ENCODE data around the gene ST7L. TPM values are rescaled to one million over a fixed set of nuclear protein-coding genes. Genes with fewer than 3 reads are reported as not detected.

Gene ST7L
- total RNA-seq, 1 experiment from 2014 or later, result 17.5 TPM

- Histone ChIP-seq H3K27me3 (ENCODE audit: low read length) (no peaks in the 10 kb centered on the region), H3K79me2 (ENCODE audit: low read length) (no peaks in the 10 kb centered on the region), H3K4me3 (ENCODE audit: low read length) (no peak overlapping the region), H3K9ac (ENCODE audit: low read length) (no peak overlapping the region), H3K9me2 (replicated peaks; ENCODE audit: low read length) (no peaks in the 10 kb centered on the region), H3K4me2 (ENCODE audit: low read length) (no peak overlapping the region), H3K4me1 (ENCODE audit: insufficient read depth, low read length) (no peaks in the 10 kb centered on the region), H3K27ac (ENCODE audit: low read length) (no peak overlapping the region), H3K9me3 (ENCODE audit: low read length) (no peaks in the 10 kb centered on the region), H3F3A (ENCODE audit: low read length, unreplicated experiment) (no peaks in the 10 kb centered on the region), H4K20me1 (ENCODE audit: low read length) (no peaks in the 10 kb centered on the region), H2AFZ (ENCODE audit: low read length) (no peak overlapping the region), H3K36me3 (ENCODE audit: low read depth, low read length) (peaks cover 21% of the 10 kb centered on the region)
- ATAC-seq (no peak), DNase-seq (peak; percentile 20)
- TSS peak; percentile 14 for BruUV-seq (replicated peaks)
- intact Hi-C loops (cut with micrococcal nuclease), result no loop called here
- POLR2A ChIA-PET (ENCODE audit: unreplicated experiment), result no interaction called here
- TF ChIP-seq EZH2 (IDR thresholded peaks at IDR 0.05; ENCODE audit: low read length, unreplicated experiment) (no peak), EZH2phosphoT487 (IDR thresholded peaks at IDR 0.05; ENCODE audit: borderline replicate concordance, low read length) (no peak), CTCF (conservative IDR thresholded peaks at IDR 0.05; ENCODE audit: low read depth, low read length) (no peak)
- CTCF ChIA-PET, result no interaction called here
Observed at GRCh38 chr1:112605633-112606327, 13.2 kb downstream of the ST7L start.

- POLR2A ChIA-PET (ENCODE audit: unreplicated experiment), result no interaction called here
- intact Hi-C loops (cut with micrococcal nuclease), result no loop called here
- TF ChIP-seq CTCF (conservative IDR thresholded peaks at IDR 0.05; ENCODE audit: low read depth, low read length) (no peak), EZH2 (IDR thresholded peaks at IDR 0.05; ENCODE audit: low read length, unreplicated experiment) (no peak), EZH2phosphoT487 (IDR thresholded peaks at IDR 0.05; ENCODE audit: borderline replicate concordance, low read length) (no peak)
- H3K9me2 ChIP-seq (replicated peaks; ENCODE audit: low read length), result no peaks in the 10 kb centered on the region
- no peaks in the 10 kb centered on the region for H4K20me1 ChIP-seq (ENCODE audit: low read length)
- BruUV-seq (replicated peaks), result no TSS peak
- H3K4me1 ChIP-seq (ENCODE audit: insufficient read depth, low read length), result no peaks in the 10 kb centered on the region
- no peaks in the 10 kb centered on the region for H3K9me3 ChIP-seq (ENCODE audit: low read length)
- H3F3A ChIP-seq (ENCODE audit: low read length, unreplicated experiment), result no peaks in the 10 kb centered on the region
- no peak overlapping the region for H3K27ac ChIP-seq (ENCODE audit: low read length)
- H3K4me2 ChIP-seq (ENCODE audit: low read length), result no peak overlapping the region
- no peaks in the 10 kb centered on the region for H3K27me3 ChIP-seq (ENCODE audit: low read length)
- H3K36me3 ChIP-seq (ENCODE audit: low read depth, low read length), result peaks cover 18% of the 10 kb centered on the region
- CTCF ChIA-PET, result no interaction called here
- no peak overlapping the region for H3K9ac ChIP-seq (ENCODE audit: low read length)
- ATAC-seq, result no peak
- H3K4me3 ChIP-seq (ENCODE audit: low read length), result no peak overlapping the region
- no peak for DNase-seq
- H2AFZ ChIP-seq (ENCODE audit: low read length), result no peak overlapping the region
- H3K79me2 ChIP-seq (ENCODE audit: low read length), result no peaks in the 10 kb centered on the region
Observed at GRCh38 chr1:112603541-112603940, 15.4 kb downstream of the ST7L start.

- intact Hi-C loops (cut with micrococcal nuclease), result no loop called here
- Histone ChIP-seq H3K4me2 (ENCODE audit: low read length) (no peak overlapping the region), H3K9me3 (ENCODE audit: low read length) (no peaks in the 10 kb centered on the region), H3K4me1 (ENCODE audit: insufficient read depth, low read length) (no peaks in the 10 kb centered on the region), H3K27ac (ENCODE audit: low read length) (no peak overlapping the region), H3F3A (ENCODE audit: low read length, unreplicated experiment) (no peaks in the 10 kb centered on the region), H3K27me3 (ENCODE audit: low read length) (no peaks in the 10 kb centered on the region), H4K20me1 (ENCODE audit: low read length) (no peaks in the 10 kb centered on the region), H3K9ac (ENCODE audit: low read length) (no peak overlapping the region), H3K79me2 (ENCODE audit: low read length) (no peaks in the 10 kb centered on the region), H3K4me3 (ENCODE audit: low read length) (no peak overlapping the region), H3K36me3 (ENCODE audit: low read depth, low read length) (peaks cover 19% of the 10 kb centered on the region), H2AFZ (ENCODE audit: low read length) (no peak overlapping the region), H3K9me2 (replicated peaks; ENCODE audit: low read length) (no peaks in the 10 kb centered on the region)
- ATAC-seq (no peak), DNase-seq (no peak)
- no TSS peak for BruUV-seq (replicated peaks)
- no peak for TF ChIP-seq EZH2phosphoT487 (IDR thresholded peaks at IDR 0.05; ENCODE audit: borderline replicate concordance, low read length)
- no peak for TF ChIP-seq EZH2 (IDR thresholded peaks at IDR 0.05; ENCODE audit: low read length, unreplicated experiment)
- no peak for TF ChIP-seq CTCF (conservative IDR thresholded peaks at IDR 0.05; ENCODE audit: low read depth, low read length)
- POLR2A ChIA-PET (ENCODE audit: unreplicated experiment), result no interaction called here
- CTCF ChIA-PET, result no interaction called here
Observed at GRCh38 chr1:112603012-112603411, 15.9 kb downstream of the ST7L start.

Measured in PC-3 (cell line).